ENCODE measurements around the gene TLCD5. TPM values are rescaled to one million over a fixed set of nuclear protein-coding genes. Genes with fewer than 3 reads are reported as not detected.

The TLCD5 gene
- total RNA-seq, 1 experiment from 2014 or later: 11.1 TPM

DNA sequence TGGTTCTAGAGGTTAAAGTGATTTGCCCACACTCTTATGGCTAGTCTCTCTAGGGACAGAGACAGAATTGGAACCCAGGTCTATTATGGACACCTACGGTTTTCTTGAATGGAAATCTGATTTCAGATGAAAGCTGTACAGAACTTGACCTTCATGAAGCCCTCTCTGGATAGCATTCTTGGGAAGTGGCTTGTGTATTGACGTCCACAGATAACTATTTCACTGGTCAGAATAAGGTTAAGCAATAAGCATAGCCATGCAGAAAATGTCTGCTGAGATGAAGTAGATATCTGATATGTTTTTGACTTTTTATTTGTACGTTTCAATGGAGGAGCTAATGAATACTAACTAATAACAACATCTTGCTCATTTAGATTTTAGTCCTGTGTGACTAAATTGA lies 1.1 kb downstream of the TLCD5 start:
- Histone ChIP-seq H3K4me1 (ENCODE audit: insufficient read depth, low read length, poor library complexity, severe bottlenecking) (peaks cover 24% of the 10 kb centered on the region), H3K27ac (ENCODE audit: low read depth, low read length, poor library complexity, severe bottlenecking) (no peak overlapping the region), H3K27me3 (replicated peaks; ENCODE audit: insufficient read depth, low read depth, low read length, poor library complexity) (no peaks in the 10 kb centered on the region), H3K9me3 (ENCODE audit: low read depth, low read length, poor library complexity, severe bottlenecking) (no peaks in the 10 kb centered on the region), H3K36me3 (ENCODE audit: insufficient read depth, low read length, poor library complexity, severe bottlenecking) (peaks cover 14% of the 10 kb centered on the region), H3K4me3 (ENCODE audit: low read depth, low read length, poor library complexity, severe bottlenecking) (peak overlapping the region; percentile 73)
- ChIA-PET POLR2A (ENCODE audit: low non-redundant PET) (no interaction called here), CTCF (interaction anchor here (0.6 kb wide), 1 partner anchor 957 kb away, joined by 3 read pairs; no protein-coding TSS in a partner anchor)
- DNase-seq (ENCODE audit: low spot score): no peak
- BruUV-seq (replicated peaks): no TSS peak
- intact Hi-C loops (cut with micrococcal nuclease; ENCODE audit: unreplicated experiment): no loop called here
- TF ChIP-seq, protein P1, sequence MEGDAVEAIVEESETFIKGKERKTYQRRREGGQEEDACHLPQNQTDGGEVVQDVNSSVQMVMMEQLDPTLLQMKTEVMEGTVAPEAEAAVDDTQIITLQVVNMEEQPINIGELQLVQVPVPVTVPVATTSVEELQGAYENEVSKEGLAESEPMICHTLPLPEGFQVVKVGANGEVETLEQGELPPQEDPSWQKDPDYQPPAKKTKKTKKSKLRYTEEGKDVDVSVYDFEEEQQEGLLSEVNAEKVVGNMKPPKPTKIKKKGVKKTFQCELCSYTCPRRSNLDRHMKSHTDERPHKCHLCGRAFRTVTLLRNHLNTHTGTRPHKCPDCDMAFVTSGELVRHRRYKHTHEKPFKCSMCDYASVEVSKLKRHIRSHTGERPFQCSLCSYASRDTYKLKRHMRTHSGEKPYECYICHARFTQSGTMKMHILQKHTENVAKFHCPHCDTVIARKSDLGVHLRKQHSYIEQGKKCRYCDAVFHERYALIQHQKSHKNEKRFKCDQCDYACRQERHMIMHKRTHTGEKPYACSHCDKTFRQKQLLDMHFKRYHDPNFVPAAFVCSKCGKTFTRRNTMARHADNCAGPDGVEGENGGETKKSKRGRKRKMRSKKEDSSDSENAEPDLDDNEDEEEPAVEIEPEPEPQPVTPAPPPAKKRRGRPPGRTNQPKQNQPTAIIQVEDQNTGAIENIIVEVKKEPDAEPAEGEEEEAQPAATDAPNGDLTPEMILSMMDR (conservative IDR thresholded peaks at IDR 0.05; ENCODE audit: low read depth, low read length): no peak
- TF ChIP-seq EZH2 (IDR thresholded peaks at IDR 0.05; ENCODE audit: borderline replicate concordance, low read depth, low read length, poor library complexity, severe bottlenecking): no peak

DNA sequence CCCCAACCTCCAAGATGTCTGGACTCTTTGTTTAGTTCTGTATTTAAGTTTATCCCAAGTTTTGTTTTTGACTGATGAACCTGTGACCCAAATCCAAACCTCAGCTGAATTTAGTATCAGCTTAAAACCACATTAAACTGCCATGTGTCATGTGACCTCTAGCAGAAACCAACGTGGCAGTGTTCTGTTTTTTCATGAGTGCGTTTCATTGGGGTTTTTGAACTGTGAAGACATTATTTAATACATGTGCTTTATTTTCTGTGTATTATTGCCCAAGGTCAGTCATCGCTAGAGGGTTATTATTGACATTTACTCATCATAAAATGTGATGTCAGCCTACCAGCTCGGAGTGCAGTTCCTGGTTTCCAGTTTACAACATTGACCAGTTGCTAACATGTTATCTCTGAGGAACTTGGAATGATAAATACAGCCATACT lies 1.8 kb downstream of the TLCD5 start:
- H3K9me3 ChIP-seq (ENCODE audit: low read depth, low read length, poor library complexity, severe bottlenecking): no peaks in the 10 kb centered on the region
- CTCF ChIA-PET: interaction anchor here (0.6 kb wide), 1 partner anchor 958 kb away, joined by 3 read pairs; no protein-coding TSS in a partner anchor
- no peak overlapping the region for H3K27ac ChIP-seq (ENCODE audit: low read depth, low read length, poor library complexity, severe bottlenecking)
- no peaks in the 10 kb centered on the region for H3K27me3 ChIP-seq (replicated peaks; ENCODE audit: insufficient read depth, low read depth, low read length, poor library complexity)
- TF ChIP-seq EZH2 (IDR thresholded peaks at IDR 0.05; ENCODE audit: borderline replicate concordance, low read depth, low read length, poor library complexity, severe bottlenecking): no peak
- TF ChIP-seq, protein P1 (conservative IDR thresholded peaks at IDR 0.05; ENCODE audit: low read depth, low read length): no peak
- peaks cover 30% of the 10 kb centered on the region for H3K4me1 ChIP-seq (ENCODE audit: insufficient read depth, low read length, poor library complexity, severe bottlenecking)
- intact Hi-C loops (cut with micrococcal nuclease; ENCODE audit: unreplicated experiment): no loop called here
- H3K4me3 ChIP-seq (ENCODE audit: low read depth, low read length, poor library complexity, severe bottlenecking): no peak overlapping the region
- no TSS peak for BruUV-seq (replicated peaks)
- POLR2A ChIA-PET (ENCODE audit: low non-redundant PET): no interaction called here
- DNase-seq (ENCODE audit: low spot score): no peak
- peaks cover 14% of the 10 kb centered on the region for H3K36me3 ChIP-seq (ENCODE audit: insufficient read depth, low read length, poor library complexity, severe bottlenecking)

DNA sequence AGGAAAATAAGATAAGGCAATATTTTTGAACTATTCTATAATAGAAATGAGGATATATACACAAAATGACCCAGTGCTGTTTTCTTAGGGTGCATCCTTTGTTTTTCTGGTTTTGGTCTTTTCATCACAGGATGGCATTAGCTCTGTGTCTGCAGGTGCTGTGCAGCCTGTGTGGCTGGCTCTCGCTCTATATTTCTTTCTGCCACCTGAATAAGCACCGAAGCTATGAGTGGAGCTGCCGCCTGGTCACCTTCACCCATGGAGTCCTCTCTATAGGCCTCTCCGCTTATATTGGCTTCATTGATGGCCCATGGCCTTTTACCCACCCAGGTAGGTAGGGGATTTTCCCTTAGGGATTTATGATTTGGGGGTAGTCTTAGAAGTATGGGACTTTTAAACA lies 2.2 kb downstream of the TLCD5 start:
- DNase-seq (ENCODE audit: low spot score): no peak
- H3K36me3 ChIP-seq (ENCODE audit: insufficient read depth, low read length, poor library complexity, severe bottlenecking): peaks cover 14% of the 10 kb centered on the region
- H3K4me3 ChIP-seq (ENCODE audit: low read depth, low read length, poor library complexity, severe bottlenecking): no peak overlapping the region
- ChIA-PET POLR2A (ENCODE audit: low non-redundant PET) (no interaction called here), CTCF (no interaction called here)
- intact Hi-C loops (cut with micrococcal nuclease; ENCODE audit: unreplicated experiment): no loop called here
- no peaks in the 10 kb centered on the region for H3K27me3 ChIP-seq (replicated peaks; ENCODE audit: insufficient read depth, low read depth, low read length, poor library complexity)
- H3K9me3 ChIP-seq (ENCODE audit: low read depth, low read length, poor library complexity, severe bottlenecking): no peaks in the 10 kb centered on the region
- no peak overlapping the region for H3K27ac ChIP-seq (ENCODE audit: low read depth, low read length, poor library complexity, severe bottlenecking)
- peaks cover 33% of the 10 kb centered on the region for H3K4me1 ChIP-seq (ENCODE audit: insufficient read depth, low read length, poor library complexity, severe bottlenecking)
- BruUV-seq (replicated peaks): no TSS peak
- TF ChIP-seq, protein P1 (conservative IDR thresholded peaks at IDR 0.05; ENCODE audit: low read depth, low read length): no peak
- no peak for TF ChIP-seq EZH2 (IDR thresholded peaks at IDR 0.05; ENCODE audit: borderline replicate concordance, low read depth, low read length, poor library complexity, severe bottlenecking)
